ENCODE measurements around the gene RAPGEF6.

Gene RAPGEF6

DNA sequence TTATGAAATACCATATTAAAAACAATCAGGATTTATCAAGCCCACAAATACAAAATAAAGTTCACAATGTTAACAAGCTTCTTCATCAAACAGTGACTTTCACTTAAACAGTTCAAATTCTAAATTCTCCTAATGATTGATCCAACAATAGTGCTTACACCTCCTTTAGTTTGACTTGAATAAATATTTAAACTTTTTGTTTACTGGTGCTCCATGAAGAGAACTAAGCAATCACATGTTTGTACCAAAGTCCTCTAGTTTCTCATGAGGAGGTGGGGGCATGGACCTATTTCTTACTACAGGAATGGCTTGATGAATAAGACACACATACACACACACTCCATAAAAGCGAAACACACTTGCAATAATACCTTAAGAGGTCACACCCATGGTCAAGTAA lies 95.8 kb downstream of the RAPGEF6 start:
- no peak for DNase-seq (ENCODE audit: low read depth)

DNA sequence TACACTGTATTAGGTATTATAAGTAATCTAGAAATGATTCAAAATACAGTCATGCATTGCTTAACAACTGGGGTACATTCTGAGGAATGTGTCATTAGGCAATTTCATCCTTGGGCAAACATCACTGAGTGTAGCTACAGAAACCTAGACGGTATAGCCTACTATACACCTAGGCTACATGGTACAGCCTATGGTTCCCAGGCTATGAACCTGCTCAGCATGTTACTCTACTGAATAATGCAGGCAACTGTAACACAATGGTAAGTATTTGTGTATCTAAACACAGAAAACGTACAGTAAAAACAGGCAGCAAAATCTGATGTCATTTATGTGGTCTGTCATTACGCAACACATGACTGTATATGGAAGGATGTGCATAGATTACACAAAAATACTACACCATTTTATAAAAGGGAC lies 96.8 kb downstream of the RAPGEF6 start:
- no peak for DNase-seq (ENCODE audit: low read depth)

DNA sequence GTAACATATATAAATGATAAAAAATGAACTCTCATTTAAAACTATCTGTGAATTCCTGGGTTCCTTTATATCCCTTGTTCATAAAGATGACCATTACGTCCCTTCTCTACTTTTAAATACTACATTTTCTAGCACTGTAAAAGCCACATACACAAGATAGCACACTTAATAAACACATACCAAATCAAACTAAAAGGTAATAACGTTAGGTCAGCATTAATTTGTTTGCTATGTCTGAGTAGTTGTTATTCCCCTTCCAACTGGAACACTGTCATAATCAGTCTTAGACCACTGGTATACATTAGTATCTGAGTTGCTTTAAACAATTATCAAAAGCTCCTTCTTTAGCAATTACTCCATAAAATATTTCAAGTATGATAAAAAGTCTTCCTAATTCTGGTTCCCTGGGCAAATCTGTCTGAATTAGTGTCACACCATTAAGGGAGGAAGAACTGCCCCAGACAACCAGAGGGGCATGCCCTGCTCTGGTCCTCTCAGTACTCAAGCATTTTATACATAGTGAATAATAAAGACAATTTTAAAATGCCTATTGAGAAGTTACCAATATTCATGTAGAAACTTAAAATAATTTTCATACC lies 98.1 kb downstream of the RAPGEF6 start:
- DNase-seq (ENCODE audit: low read depth): no peak

DNA sequence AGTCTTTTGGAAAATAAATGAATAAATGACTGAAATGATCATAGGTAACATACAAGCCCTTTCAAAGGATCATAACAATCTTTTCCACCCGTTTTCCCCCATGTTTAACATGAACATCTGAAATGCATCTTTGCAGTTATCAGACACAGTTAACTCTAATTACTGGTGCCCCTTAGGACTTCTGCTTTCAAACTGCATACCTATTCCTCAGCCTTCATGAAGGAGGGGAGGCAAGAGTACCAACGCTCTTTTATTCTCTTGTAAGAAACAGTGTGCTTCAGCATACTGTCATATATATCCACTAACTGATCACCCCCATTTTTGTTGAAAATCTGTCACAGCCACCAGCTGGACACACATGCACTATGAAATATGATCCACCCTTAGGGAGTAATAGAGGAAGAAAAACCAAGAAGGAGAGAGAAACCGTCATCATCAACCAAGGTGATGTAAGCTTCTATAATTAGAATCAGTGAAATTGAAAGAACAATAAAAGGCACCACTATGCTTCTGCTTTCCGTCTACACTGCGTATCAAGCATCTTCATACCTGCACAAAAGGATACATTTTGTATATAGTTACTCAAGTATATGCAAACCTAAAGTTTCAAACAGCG lies 98.7 kb downstream of the RAPGEF6 start:
- DNase-seq (ENCODE audit: low read depth): no peak

DNA sequence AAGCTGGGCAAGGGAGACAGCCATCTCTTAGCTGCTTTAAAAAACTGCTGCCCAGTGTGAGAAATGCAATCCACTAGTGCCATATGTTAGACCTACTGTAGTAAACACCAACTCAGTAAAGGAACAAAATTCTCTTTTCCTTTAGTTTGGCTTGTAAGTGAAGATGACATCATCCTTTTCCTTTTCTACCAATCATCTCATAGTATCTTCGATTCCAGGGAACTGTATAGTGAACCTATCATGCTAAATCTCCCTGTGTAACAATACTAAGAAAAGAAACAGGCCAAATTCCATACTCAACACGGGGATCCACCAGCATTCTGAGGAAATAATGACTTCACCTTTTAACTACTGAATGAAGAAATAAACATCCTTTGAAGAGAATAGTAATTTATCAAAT lies 100.1 kb downstream of the RAPGEF6 start:
- DNase-seq (ENCODE audit: low read depth): no peak

DNA sequence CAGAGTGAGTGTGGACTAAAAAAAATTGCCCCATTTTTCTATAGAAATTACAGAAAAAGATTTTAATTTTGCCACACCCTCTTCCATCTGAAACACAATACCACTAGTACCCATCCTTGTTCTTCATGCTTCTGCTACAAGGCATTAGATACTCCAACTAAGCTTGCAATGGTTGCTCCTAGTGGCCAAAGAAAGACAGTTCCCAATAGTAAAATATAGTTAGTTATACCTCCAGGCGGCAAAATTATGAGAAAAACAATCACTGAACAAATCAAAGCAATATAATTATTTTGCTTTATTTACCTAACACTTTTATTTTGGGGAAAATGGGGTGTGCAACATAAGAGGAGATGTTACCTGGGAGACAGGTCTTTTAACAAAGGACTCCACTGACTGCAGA lies 101.2 kb downstream of the RAPGEF6 start:
- no peak for DNase-seq (ENCODE audit: low read depth)

DNA sequence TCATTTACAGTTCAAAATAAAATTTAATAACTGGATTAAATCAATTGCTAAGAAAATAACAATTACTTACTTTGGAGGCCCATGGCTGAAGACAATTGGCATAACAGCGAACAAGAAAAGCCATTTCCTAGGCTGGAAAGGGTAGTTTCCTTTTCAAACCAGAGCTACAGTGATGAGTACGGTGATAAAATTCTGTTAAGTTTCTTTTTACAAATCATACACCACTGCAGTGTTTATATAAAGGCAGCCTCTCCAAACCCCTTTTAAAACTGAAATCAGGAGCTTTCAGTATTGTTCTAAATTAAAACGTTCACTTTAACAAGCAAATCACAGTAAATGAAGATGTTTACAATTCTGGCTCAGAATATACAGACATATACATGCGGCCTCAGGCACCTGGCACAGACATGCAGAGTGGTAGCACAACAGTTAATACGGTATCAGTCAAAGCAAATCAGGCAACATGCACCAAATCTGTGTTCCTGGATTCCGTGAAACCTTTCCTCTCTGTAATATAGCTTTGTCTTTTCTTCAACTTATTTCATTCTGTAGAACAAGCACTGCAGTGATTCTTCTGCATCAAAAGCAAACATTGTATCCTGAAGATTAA lies 102.9 kb downstream of the RAPGEF6 start:
- DNase-seq (ENCODE audit: low read depth): no peak

DNA sequence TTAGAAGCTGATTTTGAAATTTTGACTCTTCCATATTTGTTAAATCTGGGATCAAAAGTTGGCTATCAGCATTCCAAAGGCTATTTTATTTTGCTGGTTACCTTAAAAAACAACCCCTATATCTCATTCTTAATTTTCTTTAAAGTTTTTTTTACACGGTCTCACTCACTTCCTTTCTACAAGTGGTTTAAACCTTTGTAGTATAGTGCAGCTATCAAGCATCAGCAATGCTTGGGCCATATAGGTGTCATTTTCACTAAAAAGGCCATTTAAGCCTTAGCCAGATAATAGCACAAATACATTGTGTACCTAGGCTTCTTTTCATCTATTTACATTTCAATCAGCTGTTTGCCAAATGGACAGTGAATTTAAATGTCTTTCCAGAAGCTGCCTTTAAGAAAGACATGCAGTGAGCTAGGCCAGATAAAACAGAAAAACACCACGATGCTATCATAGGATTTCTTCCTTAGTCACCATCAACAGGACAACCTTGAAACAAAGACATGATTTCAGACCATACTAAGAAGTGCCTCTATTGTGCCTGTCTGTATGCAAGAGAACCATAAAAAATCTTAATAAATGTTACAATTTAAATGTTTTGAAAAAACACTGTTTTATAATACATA lies 104.2 kb downstream of the RAPGEF6 start:
- no peak for DNase-seq (ENCODE audit: low read depth)

DNA sequence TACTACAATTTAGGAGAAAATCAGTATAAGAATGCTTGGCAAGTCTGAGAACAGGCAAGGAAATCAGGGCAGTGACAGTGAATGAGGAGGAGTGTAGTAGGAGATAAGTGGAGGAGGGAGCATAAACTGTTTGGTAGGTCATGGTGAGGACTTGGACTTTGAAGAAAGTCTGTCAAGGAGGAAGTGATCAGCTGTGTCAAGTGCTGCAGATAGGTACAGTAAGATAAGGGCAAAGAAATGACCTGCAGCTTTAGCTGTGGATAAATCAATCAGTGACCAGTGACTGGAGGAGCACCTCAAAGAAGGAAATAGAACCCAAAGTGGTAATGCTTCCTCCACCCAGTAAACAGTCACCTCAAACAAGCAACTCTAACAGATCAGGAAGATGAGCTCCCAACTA lies 106.3 kb downstream of the RAPGEF6 start:
- DNase-seq (ENCODE audit: low read depth): no peak

DNA sequence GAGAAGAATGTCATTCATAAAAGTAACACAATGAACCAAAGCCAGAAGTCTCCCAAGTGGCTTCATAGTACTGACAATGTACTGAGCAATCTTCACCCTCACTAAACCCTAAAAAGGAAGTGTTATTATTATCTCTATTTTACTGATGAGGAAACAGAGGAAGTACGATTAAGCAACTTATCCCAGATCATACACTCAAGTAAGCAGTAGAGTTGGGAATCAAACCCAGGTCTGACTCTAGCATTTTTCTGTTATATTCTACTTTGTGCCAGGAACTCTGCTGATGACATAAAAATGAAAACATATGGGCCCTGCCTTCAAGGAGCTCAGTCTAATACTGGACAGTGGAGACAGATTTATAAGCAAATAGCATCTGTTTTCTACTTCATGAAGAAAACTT lies 109.2 kb downstream of the RAPGEF6 start:
- no peak for DNase-seq (ENCODE audit: low read depth)

DNA sequence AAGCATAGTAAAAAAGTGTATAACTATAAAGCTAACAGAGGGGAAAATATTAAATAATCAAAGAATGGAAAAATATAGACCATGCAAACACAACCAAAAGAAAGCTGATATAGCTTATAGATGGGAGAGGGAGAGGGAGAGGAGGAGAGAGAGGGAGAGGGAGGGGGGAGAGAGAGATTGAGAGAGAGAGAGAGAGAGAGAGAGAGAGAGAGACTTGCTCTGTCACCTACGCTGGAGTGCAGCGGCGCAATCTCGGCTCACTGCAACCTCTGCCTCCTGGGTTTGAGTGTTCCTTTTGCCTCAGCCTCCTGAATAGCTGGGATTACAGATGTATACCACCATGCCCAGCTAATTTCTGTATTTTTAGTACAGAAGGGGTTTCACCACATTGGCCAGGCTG lies 110.6 kb downstream of the RAPGEF6 start:
- DNase-seq (ENCODE audit: low read depth): no peak

DNA sequence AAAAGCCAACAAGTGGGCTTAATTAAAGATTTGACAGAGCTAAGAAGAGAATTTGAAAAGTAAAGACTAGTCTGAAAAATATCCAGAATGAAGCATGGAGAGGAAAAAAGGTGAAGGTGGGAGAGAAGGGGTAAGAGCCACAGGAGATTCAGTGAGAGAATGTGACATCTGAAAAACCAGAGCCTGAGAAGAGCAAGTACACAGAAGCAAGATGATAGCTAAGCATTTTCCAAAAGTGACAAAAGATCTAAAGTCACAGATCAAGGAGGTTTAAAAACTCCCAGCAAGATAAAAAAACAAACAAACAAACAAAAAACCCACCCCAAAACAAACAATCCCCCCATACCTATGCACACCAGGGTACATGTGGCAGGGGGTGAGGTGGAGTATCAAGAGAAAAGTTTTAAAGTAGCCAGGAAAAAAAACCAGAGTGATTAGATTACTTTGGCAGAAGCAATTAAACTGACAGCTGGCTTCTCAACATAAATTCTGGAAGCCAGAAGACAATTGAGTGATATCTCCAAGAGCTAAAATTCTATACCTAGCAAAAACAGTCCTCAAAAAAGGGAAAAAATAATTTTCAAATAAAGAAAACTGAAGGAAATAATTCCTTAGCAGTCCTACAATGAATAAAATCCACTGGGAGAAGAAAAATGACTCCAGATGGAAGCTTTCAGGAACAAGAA lies 111.4 kb downstream of the RAPGEF6 start:
- DNase-seq (ENCODE audit: low read depth): no peak

DNA sequence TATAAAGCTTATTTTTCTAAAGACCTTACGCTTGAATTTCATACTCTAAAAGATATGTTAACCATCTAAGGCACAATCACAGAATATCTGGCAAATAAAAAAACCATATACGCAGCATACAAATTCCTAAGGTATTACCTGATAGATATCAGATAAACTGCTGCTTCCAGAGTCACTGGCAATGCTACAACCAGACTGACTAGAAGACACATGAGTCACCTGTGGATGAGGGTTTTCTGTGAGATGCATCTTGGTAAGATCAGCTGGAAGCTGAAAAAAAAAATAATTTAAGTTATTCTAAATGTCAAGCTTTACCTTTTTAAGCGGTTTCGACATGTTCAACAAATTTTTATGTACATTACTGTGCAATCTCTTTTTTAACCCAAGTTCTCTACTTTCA lies 113.8 kb downstream of the RAPGEF6 start:
- no peak for DNase-seq (ENCODE audit: low read depth)

DNA sequence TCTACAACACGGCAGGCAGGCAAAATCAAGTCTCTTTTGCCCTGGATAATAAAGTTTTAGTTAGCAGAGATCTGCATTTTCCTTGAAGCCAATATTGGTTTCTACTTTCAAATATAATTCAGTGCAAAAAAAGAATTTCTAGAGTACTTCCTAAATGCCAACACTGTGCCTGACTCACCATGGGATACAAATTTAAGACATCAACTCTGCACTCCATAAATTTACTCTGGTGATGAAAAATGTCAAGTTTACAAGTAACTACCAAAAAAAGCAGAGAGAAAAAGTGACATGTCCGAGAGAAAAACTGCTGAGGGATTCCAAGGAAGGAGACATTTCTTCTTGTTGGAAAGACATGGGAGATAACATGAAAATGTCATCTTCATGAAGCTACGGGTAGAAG lies 119.7 kb downstream of the RAPGEF6 start:
- DNase-seq (ENCODE audit: low read depth): no peak

DNA sequence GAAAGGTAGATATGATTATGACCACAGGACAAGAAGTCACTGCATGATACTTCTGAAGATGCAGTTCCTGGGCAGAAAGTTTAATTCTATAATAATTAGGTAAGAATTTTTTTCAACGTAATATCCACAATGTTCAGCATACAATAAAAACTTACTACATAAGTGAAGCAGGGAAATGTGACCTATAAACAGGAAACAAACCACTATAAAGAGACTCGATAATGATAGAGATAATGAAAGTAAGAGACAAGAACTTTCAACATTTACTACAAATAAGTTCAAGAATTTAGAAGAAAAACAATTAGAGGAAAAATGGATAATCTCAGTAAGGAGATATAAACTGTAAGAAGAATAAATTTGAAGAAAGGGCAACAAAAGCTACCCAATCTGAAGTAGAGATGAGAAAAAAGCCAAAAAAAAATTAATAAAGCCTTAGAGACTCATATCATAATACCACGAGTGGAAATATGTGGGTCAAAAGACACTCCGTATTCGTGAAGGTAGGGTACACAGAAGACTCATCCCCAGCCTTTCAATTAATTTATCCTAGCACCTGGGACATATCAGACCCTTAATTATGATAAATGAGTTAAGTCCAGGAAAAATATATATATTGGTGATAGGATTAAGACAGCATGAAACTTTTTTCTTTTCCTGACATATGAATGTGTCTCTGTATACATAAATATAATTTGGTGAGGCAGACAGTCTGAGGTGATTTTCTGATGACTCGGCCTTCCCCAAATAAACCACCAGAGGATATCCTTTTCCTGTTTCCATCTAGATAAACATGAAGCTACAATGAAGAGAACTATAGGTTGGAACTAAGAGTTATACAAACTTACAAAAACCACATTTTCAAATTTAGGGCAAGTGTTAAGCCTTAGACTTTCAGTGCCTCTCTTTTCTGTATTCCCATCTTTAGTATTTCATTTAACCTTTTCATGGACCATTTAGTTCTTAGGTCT lies 120.4 kb downstream of the RAPGEF6 start:
- no peak for DNase-seq (ENCODE audit: low read depth)

DNA sequence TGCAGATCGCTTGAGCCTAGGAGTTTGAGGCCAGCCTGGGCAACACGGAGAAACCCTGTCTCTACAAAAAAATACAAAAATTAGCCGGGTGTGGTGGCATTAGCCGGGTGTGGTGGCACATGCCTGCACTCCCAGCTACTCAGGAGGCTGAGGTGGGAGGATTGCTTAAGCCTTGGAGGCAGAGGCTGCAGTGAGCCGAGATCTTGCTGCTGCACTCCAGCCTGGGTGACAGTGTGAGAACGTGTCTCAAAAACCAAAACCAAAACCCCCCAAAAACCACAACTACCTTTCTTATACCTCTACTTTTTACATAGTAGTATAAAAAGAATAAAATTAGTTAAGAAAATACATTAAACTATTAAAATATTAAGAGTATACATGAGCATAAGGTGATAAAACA lies 121.2 kb downstream of the RAPGEF6 start:
- no peak for DNase-seq (ENCODE audit: low read depth)

DNA sequence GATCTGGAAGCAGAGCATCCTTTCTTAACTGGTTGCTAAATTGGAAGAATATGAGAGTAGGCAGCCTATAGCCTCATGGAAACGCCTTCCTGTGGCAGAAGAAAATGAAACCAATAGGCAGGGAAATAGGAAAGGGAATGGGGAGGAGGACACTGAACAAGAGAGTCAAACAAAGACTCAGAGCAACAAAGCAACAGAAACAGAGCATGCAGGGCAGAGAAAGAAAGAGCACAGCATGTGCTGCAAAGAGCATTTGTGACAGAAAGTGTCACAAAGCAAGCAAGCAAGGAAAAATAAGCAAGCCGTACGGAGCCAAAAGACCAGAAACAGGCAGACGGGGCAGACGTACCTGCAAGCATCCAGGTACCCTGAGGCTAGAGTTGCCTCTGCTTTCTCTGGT lies 123.1 kb downstream of the RAPGEF6 start:
- no peak for DNase-seq (ENCODE audit: low read depth)

DNA sequence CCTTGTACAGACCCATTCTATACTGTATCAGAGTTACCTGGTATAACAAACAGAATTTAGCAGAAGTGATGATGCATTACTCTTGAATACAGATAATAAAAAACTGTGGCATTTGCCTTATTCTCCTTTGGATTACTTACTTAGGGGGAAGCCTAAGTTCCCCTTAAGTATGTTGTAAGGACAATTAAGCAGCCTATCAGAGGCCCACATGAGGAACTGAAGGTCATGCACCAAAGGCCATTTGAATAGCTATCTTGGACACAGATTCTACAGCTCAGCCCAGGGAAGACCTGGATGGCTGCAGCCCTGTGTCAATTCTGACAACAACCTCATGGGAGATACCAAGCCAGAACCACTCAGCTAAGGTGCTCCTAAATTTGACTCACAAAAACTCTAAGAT lies 125.2 kb downstream of the RAPGEF6 start:
- DNase-seq (ENCODE audit: low read depth): no peak

DNA sequence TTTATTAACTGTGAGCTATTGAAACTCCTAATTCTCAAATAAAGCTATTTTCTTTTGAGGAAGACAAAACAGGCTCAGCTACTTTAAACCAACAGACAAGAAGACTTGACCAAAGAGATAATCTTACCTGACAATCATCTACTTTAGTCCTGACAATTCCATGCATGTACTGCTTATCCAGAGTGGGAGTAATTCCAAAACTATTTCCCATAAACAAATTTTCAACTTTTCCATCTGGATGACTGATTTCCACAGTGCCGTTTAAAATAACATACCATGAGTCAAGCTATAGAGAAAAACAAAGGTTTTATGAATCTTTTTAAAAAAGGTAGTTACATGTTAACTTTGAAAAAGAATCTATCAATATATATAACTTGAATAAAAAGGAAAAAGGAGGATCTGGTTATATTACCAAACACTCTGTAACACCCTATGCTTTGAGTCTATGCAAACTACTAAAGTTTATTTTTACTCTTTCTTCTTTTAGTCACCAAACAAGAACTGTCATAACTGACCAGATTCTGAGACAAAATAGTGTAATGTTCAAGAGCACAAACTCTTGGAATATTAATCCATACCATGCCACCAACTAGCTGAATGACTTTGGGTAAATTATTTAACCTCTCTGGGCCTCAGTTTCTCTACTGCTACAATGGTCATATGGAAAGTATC lies 129.7 kb downstream of the RAPGEF6 start:
- no peak for DNase-seq (ENCODE audit: low read depth)

DNA sequence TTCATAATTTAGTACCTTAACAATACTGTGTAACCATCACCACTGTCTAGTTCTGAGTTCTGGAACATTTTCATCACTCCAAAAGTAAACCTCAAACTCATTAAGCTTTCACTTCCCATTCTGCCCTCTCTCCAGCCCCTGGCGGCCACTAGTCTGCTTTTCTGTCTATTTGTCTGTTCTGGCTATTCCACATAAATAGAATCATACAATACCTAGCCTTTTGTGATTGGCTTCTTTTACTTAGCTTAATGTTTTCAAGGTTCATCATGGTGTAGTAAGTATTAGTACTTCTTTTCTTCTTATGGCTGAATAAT lies 138.7 kb downstream of the RAPGEF6 start:
- no peak for DNase-seq (ENCODE audit: low read depth)

Measured in stimulated activated CD8-positive, alpha-beta memory T cell treated with anti-CD3 and anti-CD28 coated beads, Interleukin-7, amount 100 ng/mL, for 24 hours (primary cell).